Neuronal stem cell (in vitro differentiated cells): ENCODE measurements around the gene ANAPC10.
"Not testable (repeated sequence)": the region's sequence is repeated elsewhere in the genome, so short reads cannot be mapped to it uniquely, and the experiment has no call there.

Experiments
- DNase-seq: peaks from one replicate; pipeline ENCODE4 v3.0.0-alpha.2; 2013; ENCODE audit warnings: low spot score
- H2AFZ ChIP-seq: one replicate; pipeline ENCODE4 v1.6.1; 2013; ENCODE audit warnings: mild to moderate bottlenecking, low read length, inconsistent platforms
- H2AK5ac ChIP-seq: 2 replicates; pipeline ENCODE4 v1.6.1; 2013; ENCODE audit warnings: low read depth, mild to moderate bottlenecking, inconsistent platforms, low read length, moderate library complexity, mixed read lengths
- H2BK120ac ChIP-seq: 2 replicates; pipeline ENCODE4 v1.6.1; 2013; ENCODE audit warnings: low read depth, mild to moderate bottlenecking, inconsistent platforms, low read length, moderate library complexity, mixed read lengths
- H2BK12ac ChIP-seq: one replicate; pipeline ENCODE4 v1.6.1; 2013; ENCODE audit warnings: low read length, inconsistent platforms
- H2BK15ac ChIP-seq: 2 replicates; pipeline ENCODE4 v1.6.1; 2013; ENCODE audit warnings: mild to moderate bottlenecking, low read length, inconsistent platforms, mixed read lengths
- H2BK5ac ChIP-seq: one replicate; pipeline ENCODE4 v1.6.1; 2013; ENCODE audit warnings: inconsistent platforms, mild to moderate bottlenecking, low read length, moderate library complexity
- H3K14ac ChIP-seq: one replicate; pipeline ENCODE4 v1.6.1; 2013; ENCODE audit warnings: low read length, inconsistent platforms
- H3K18ac ChIP-seq: 2 replicates; pipeline ENCODE4 v1.6.1; 2013; ENCODE audit warnings: low read length, inconsistent platforms
- H3K23ac ChIP-seq: 2 replicates; pipeline ENCODE4 v1.6.1; 2013; ENCODE audit warnings: low read depth, mild to moderate bottlenecking, mixed read lengths, low read length, inconsistent platforms; ENCODE audit not compliant: poor library complexity
- H3K27ac ChIP-seq: replicated peaks from 3 replicates; pipeline ENCODE4 v1.5.1; 2013; ENCODE audit warnings: low read length, inconsistent platforms
- H3K27me3 ChIP-seq, 3 experiments: 2 replicates each; pipeline ENCODE4 v1.6.1; 2013; ENCODE audit warnings: low read length in 3 of 3, mild to moderate bottlenecking in 2 of 3, inconsistent platforms in 1 of 3, low read depth in 1 of 3, mixed read lengths in 1 of 3, moderate library complexity in 1 of 3; ENCODE audit not compliant: control insufficient read depth in 3 of 3, insufficient read depth in 3 of 3
- H3K36me3 ChIP-seq, 2 donors: replicated peaks in 1 of 2; 2 replicates each; pipeline ENCODE4 v1.6.1; 2013; ENCODE audit warnings: low read length in 2 of 2; ENCODE audit not compliant: control insufficient read depth in 2 of 2, insufficient read depth in 2 of 2
- H3K4ac ChIP-seq: 2 replicates; pipeline ENCODE4 v1.6.1; 2013; ENCODE audit warnings: inconsistent platforms, mild to moderate bottlenecking, low read length, moderate library complexity
- H3K4me1 ChIP-seq, 2 donors: 1 replicate in 1 of 2; 2 replicates in 1 of 2; pipeline ENCODE4 v1.6.1; 2013; ENCODE audit warnings: low read length in 2 of 2, low read depth in 1 of 2; ENCODE audit not compliant: control insufficient read depth in 2 of 2, insufficient read depth in 1 of 2
- H3K4me2 ChIP-seq: one replicate; pipeline ENCODE4 v1.6.1; 2013; ENCODE audit warnings: mild to moderate bottlenecking, low read length, inconsistent platforms; ENCODE audit not compliant: insufficient read depth, poor library complexity, severe bottlenecking
- H3K4me3 ChIP-seq, 2 donors: 2 replicates each; pipeline ENCODE4 v1.5.1; 2013; ENCODE audit warnings: low read length in 2 of 2, mild to moderate bottlenecking in 2 of 2, inconsistent platforms in 1 of 2, moderate library complexity in 1 of 2
- H3K79me1 ChIP-seq: one replicate; pipeline ENCODE4 v1.6.1; 2013; ENCODE audit warnings: low read depth, mild to moderate bottlenecking, inconsistent platforms, low read length, moderate library complexity
- H3K9ac ChIP-seq: one replicate; pipeline ENCODE4 v1.6.1; 2013; ENCODE audit warnings: mild to moderate bottlenecking, low read depth, low read length, inconsistent platforms; ENCODE audit not compliant: poor library complexity
- H3K9me3 ChIP-seq, 2 donors: replicated peaks in 1 of 2; 2 replicates each; pipeline versions ENCODE3 to v1.6.1; 2013; ENCODE audit warnings: low read length in 2 of 2, mild to moderate bottlenecking in 2 of 2, inconsistent platforms in 1 of 2, low read depth in 1 of 2, mixed read lengths in 1 of 2, moderate library complexity in 1 of 2; ENCODE audit not compliant: control insufficient read depth in 2 of 2, insufficient read depth in 1 of 2
- H4K8ac ChIP-seq: one replicate; pipeline ENCODE4 v1.6.1; 2013; ENCODE audit warnings: low read depth, mild to moderate bottlenecking, inconsistent platforms, low read length, moderate library complexity
- H4K91ac ChIP-seq: one replicate; pipeline ENCODE4 v1.6.1; 2013; ENCODE audit warnings: low read length, low read depth, mild to moderate bottlenecking, inconsistent platforms; ENCODE audit not compliant: poor library complexity
- WGBS, 2 donors: extraction: QIAGEN DNeasy Blood & Tissue Kit; methylation state at CpG; one replicate each; pipeline ENCODE4 v1.1.7; 2013; ENCODE audit warnings: missing lambda C conversion rate in 2 of 2, mixed read lengths in 1 of 2; ENCODE audit not compliant: insufficient read length in 2 of 2, insufficient replicate concordance in 1 of 2; ENCODE audit errors: extremely low coverage in 2 of 2; 5-methylcytosine and 5-hydroxymethylcytosine counted together

Gene ANAPC10

GRCh38 chr4:145001635-145002034 is 96.4 kb downstream of the ANAPC10 start:
- H2AFZ ChIP-seq = no peak overlapping the region
- no peak overlapping the region for H3K4me3 ChIP-seq
- H4K91ac ChIP-seq = no peak overlapping the region
- H3K14ac ChIP-seq = no peak overlapping the region
- H2BK120ac ChIP-seq = no peak overlapping the region
- no peak overlapping the region for H2BK15ac ChIP-seq
- H3K4me2 ChIP-seq = no peak overlapping the region
- no peaks in the 10 kb centered on the region for H3K27me3 ChIP-seq
- H3K9ac ChIP-seq = no peak overlapping the region
- no peaks in the 10 kb centered on the region for H3K36me3 ChIP-seq
- no peak overlapping the region for H2BK12ac ChIP-seq
- H4K8ac ChIP-seq = no peak overlapping the region
- no peaks in the 10 kb centered on the region for H3K79me1 ChIP-seq
- no peaks in the 10 kb centered on the region for H3K9me3 ChIP-seq
- H3K27ac ChIP-seq = no peak overlapping the region
- no CpG with 5 or more reads among the region's 3 CpGs for WGBS, 2 donors
- H3K23ac ChIP-seq = no peak overlapping the region
- H3K4ac ChIP-seq = no peak overlapping the region
- no peak overlapping the region for H2AK5ac ChIP-seq
- H2BK5ac ChIP-seq = no peak overlapping the region
- no peak overlapping the region for H3K18ac ChIP-seq
- DNase-seq = no peak
- H3K4me1 ChIP-seq = no peaks in the 10 kb centered on the region

GRCh38 chr4:145000656-145001055 is 97.3 kb downstream of the ANAPC10 start:
- not testable (repeated sequence) for H3K14ac ChIP-seq, H3K4me1 ChIP-seq, H2BK5ac ChIP-seq, H3K36me3 ChIP-seq, H3K27ac ChIP-seq, H3K9ac ChIP-seq, H2AFZ ChIP-seq, H2BK15ac ChIP-seq, H3K27me3 ChIP-seq, H3K4me3 ChIP-seq, H2BK120ac ChIP-seq, H2BK12ac ChIP-seq, H4K8ac ChIP-seq, H3K9me3 ChIP-seq, H2AK5ac ChIP-seq, H4K91ac ChIP-seq, H3K79me1 ChIP-seq, DNase-seq, H3K4ac ChIP-seq, H3K23ac ChIP-seq, H3K4me2 ChIP-seq, H3K18ac ChIP-seq
- no CpG with 5 or more reads among the region's 5 CpGs for WGBS, 2 donors

DNA sequence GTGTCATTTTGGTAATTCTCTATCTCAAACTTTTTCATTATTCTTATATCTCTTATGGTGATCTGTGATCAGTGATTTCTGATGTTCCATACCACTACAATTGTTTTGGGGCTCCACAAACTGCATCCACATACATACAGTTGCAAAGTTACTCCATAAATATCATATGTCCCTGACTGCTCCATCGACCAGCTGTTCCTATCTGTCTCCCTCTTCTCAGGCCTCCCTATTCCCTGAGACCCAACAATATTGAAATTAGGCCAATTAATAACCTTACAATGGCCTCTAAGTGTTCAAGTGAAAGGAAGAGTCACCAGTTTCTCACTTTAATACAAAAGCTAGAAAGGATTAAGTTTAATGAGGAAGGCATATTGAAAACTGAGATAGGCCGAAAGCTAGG is 108.7 kb downstream of the ANAPC10 start:
- H3K18ac ChIP-seq = no peak overlapping the region
- no peak overlapping the region for H3K4ac ChIP-seq
- DNase-seq = no peak
- H3K27ac ChIP-seq = no peak overlapping the region
- peaks cover 0 to 12% of the 10 kb centered on the region in 2 donors for H3K36me3 ChIP-seq
- no peak overlapping the region for H2BK15ac ChIP-seq
- no peak overlapping the region for H3K14ac ChIP-seq
- no peaks in the 10 kb centered on the region for H3K4me1 ChIP-seq
- no peak overlapping the region for H4K91ac ChIP-seq
- no peak overlapping the region for H2BK12ac ChIP-seq
- peaks cover 3% of the 10 kb centered on the region for H3K79me1 ChIP-seq
- no peak overlapping the region for H4K8ac ChIP-seq
- H3K23ac ChIP-seq = no peak overlapping the region
- no peak overlapping the region for H3K4me3 ChIP-seq
- H3K9me3 ChIP-seq = peaks cover 0 to 2% of the 10 kb centered on the region in 2 donors
- no peak overlapping the region for H2BK120ac ChIP-seq
- no peak overlapping the region for H3K4me2 ChIP-seq
- no peak overlapping the region for H2AK5ac ChIP-seq
- no CpG with 5 or more reads among the region's 2 CpGs for WGBS, 2 donors
- no peak overlapping the region for H2AFZ ChIP-seq
- H3K9ac ChIP-seq = no peak overlapping the region
- H2BK5ac ChIP-seq = no peak overlapping the region
- H3K27me3 ChIP-seq = no peaks in the 10 kb centered on the region

DNA sequence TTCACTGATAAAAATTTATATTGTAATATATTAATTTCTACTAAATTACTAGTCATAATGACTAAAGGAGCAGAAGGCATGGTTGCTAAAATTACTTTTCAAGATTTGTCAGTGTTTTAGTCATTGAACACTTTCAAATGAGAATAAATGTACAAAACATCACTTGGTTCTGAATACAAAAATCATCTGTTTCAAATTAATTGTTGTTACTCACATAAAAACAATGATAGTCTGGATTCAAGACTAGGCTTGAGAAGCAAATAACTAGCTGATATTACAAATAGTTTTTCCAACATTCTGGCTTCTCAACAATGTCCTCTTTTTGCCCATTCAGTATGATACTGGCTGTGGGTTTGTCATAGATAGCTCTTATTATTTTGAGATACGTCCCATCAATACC is 112.5 kb downstream of the ANAPC10 start:
- H3K14ac ChIP-seq = no peak overlapping the region
- no peaks in the 10 kb centered on the region for H3K27me3 ChIP-seq
- H3K79me1 ChIP-seq = no peaks in the 10 kb centered on the region
- no peak overlapping the region for H3K4ac ChIP-seq
- H2BK120ac ChIP-seq = no peak overlapping the region
- no peak overlapping the region for H3K4me2 ChIP-seq
- no peak for DNase-seq
- no peak overlapping the region for H4K8ac ChIP-seq
- H2BK5ac ChIP-seq = no peak overlapping the region
- no peak overlapping the region for H4K91ac ChIP-seq
- H3K23ac ChIP-seq = no peak overlapping the region
- H3K4me1 ChIP-seq = no peaks in the 10 kb centered on the region
- H3K9ac ChIP-seq = no peak overlapping the region
- no peak overlapping the region for H2AFZ ChIP-seq
- WGBS, 2 donors = no CpG with 5 or more reads among the region's 1 CpG
- no peak overlapping the region for H2BK12ac ChIP-seq
- H3K27ac ChIP-seq = no peak overlapping the region
- H3K36me3 ChIP-seq = peaks cover 0 to 2% of the 10 kb centered on the region in 2 donors
- H3K18ac ChIP-seq = no peak overlapping the region
- H3K9me3 ChIP-seq = peaks cover 0 to 8% of the 10 kb centered on the region in 2 donors
- H3K4me3 ChIP-seq = no peak overlapping the region
- H2BK15ac ChIP-seq = no peak overlapping the region
- no peak overlapping the region for H2AK5ac ChIP-seq
